ENCODE data around the gene CTSH.

Gene CTSH

DNA sequence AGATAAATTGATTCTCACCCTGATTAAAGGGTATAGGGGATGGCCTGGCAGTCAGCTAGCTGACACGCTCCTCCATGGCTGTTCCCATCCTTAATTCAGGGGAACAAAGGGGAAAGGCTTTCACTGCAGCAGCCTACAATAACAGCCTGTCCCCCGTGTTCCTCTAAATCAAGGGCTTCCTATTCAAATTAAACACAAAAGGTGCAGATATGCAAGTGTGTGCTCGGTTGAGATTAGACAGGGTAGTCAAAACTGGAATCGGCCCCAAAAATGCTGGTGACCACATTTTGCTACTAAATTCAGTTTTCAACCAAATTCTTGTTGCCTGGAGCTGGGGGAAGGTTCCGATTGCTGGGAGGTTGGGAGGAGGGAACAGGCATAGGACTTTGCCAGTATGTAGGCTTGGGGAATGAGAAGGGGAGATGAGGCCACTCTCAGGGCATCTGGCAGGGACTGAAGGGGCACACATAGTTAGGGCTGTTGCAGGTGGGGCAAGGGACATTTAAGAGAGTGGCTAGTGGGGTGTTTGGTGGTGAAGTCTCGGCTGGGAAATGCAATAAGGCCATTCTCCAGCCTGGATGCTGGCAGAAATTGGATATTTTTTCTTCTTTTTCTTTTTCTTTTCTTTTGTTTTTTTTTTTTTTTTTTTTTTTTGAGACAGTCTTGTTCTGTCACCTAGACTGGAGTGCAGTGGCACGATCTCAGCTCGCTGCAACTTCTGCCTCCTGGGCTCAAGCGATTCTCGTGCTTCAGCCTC lies 32.9 kb upstream of the CTSH start:
- Histone ChIP-seq H3K4me1 (ENCODE audit: control insufficient read depth in 5 of 5, insufficient read depth in 5 of 5, low read length in 5 of 5) (peaks cover 0 to 39% (median 13%) of the 10 kb centered on the region in 5 donors), H3K4me3 (ENCODE audit: low read depth in 1 of 5, low read length in 5 of 5) (no peak overlapping the region), H3K36me3 (ENCODE audit: control insufficient read depth in 5 of 5, insufficient read depth in 5 of 5, low read length in 5 of 5) (no peaks in the 10 kb centered on the region), H3K27me3 (ENCODE audit: control insufficient read depth in 5 of 5, insufficient read depth in 4 of 5, low read length in 5 of 5) (no peaks in the 10 kb centered on the region), H3K9ac (ENCODE audit: low read length in 5 of 5) (no peak overlapping the region), H3K27ac (ENCODE audit: low read depth, low read length) (no peak overlapping the region), H3K9me3 (ENCODE audit: control insufficient read depth in 5 of 5, low read length in 5 of 5) (no peaks in the 10 kb centered on the region)

GRCh38 chr15:78977091-78977571 lies 32.3 kb upstream of the CTSH start:
- Histone ChIP-seq H3K4me1 (ENCODE audit: control insufficient read depth in 5 of 5, insufficient read depth in 5 of 5, low read length in 5 of 5) (peaks cover 0 to 33% (median 13%) of the 10 kb centered on the region in 5 donors), H3K36me3 (ENCODE audit: control insufficient read depth in 5 of 5, insufficient read depth in 5 of 5, low read length in 5 of 5) (no peaks in the 10 kb centered on the region), H3K27ac (ENCODE audit: low read depth, low read length) (no peak overlapping the region), H3K4me3 (ENCODE audit: low read depth in 1 of 5, low read length in 5 of 5) (no peak overlapping the region), H3K27me3 (ENCODE audit: control insufficient read depth in 5 of 5, insufficient read depth in 4 of 5, low read length in 5 of 5) (no peaks in the 10 kb centered on the region), H3K9me3 (ENCODE audit: control insufficient read depth in 5 of 5, low read length in 5 of 5) (no peaks in the 10 kb centered on the region), H3K9ac (ENCODE audit: low read length in 5 of 5) (no peak overlapping the region)

DNA sequence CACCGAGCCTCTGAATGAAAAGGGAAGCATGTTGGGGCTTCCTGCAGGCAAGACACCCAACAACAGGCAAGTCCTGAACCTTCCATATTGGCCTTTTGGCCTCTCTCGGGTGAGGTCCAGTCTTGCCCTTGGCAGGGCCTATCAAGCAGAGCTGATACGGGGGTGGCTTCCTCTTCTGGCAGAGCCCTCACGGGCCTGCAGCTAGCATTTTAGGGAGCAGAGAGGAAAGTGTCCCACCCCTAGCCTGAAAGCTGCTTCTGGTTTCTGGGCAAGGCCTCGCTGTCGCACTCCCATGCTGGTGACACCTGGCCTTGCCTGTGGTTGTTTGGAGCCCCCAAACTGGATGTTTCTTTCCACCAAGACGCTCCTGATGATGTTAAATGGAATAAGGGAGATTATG lies 31.8 kb upstream of the CTSH start:
- no peak overlapping the region for H3K4me3 ChIP-seq (ENCODE audit: low read depth in 1 of 5, low read length in 5 of 5)
- H3K36me3 ChIP-seq (ENCODE audit: control insufficient read depth in 5 of 5, insufficient read depth in 5 of 5, low read length in 5 of 5): no peaks in the 10 kb centered on the region
- no peak overlapping the region for H3K27ac ChIP-seq (ENCODE audit: low read depth, low read length)
- no peaks in the 10 kb centered on the region for H3K9me3 ChIP-seq (ENCODE audit: control insufficient read depth in 5 of 5, low read length in 5 of 5)
- H3K4me1 ChIP-seq (ENCODE audit: control insufficient read depth in 5 of 5, insufficient read depth in 5 of 5, low read length in 5 of 5): peaks cover 0 to 28% (median 10%) of the 10 kb centered on the region in 5 donors
- H3K27me3 ChIP-seq (ENCODE audit: control insufficient read depth in 5 of 5, insufficient read depth in 4 of 5, low read length in 5 of 5): no peaks in the 10 kb centered on the region
- H3K9ac ChIP-seq (ENCODE audit: low read length in 5 of 5): no peak overlapping the region

DNA sequence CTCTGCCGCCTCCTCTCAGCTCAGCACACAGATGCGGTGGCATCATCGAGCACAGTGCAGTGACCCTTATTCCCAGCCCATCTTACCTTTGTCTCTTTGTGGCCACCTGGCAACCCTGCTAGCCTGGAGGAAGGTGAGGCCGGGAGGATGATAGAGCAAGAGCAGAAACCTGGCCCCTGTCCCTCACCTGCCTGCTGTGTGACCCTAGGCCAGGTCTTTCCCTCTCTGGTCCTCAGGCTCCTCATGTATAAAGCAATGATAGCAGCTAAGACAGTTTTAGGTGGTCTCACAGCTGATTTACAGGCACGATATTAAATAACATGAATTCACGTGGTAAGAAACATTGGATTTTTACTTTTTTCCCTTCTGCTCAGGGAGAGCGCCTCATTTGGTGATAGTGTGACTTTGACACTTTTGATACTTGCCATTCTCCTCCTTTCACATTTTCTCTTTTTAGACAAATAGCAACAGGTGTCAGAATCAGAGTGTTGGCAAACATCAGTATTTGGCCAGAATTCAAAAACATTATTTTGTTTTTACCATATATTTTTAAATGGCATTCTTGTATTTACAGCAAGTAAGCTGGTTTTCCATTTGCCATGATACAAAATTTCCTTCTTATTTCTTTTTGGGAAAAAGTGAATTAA lies 29.5 kb upstream of the CTSH start:
- no peaks in the 10 kb centered on the region for H3K9me3 ChIP-seq (ENCODE audit: control insufficient read depth in 5 of 5, low read length in 5 of 5)
- H3K36me3 ChIP-seq (ENCODE audit: control insufficient read depth in 5 of 5, insufficient read depth in 5 of 5, low read length in 5 of 5): no peaks in the 10 kb centered on the region

GRCh38 chr15:78969687-78970349 lies 25.0 kb upstream of the CTSH start:
- no peak overlapping the region for H3K4me3 ChIP-seq (ENCODE audit: low read depth in 1 of 5, low read length in 5 of 5)
- H3K9me3 ChIP-seq (ENCODE audit: control insufficient read depth in 5 of 5, low read length in 5 of 5): no peaks in the 10 kb centered on the region
- no peaks in the 10 kb centered on the region for H3K36me3 ChIP-seq (ENCODE audit: control insufficient read depth in 5 of 5, insufficient read depth in 5 of 5, low read length in 5 of 5)
- peaks cover 0 to 2% (median 0%) of the 10 kb centered on the region in 5 donors for H3K4me1 ChIP-seq (ENCODE audit: control insufficient read depth in 5 of 5, insufficient read depth in 5 of 5, low read length in 5 of 5)
- H3K27ac ChIP-seq (ENCODE audit: low read depth, low read length): no peak overlapping the region
- H3K27me3 ChIP-seq (ENCODE audit: control insufficient read depth in 5 of 5, insufficient read depth in 4 of 5, low read length in 5 of 5): no peaks in the 10 kb centered on the region
- no peak overlapping the region for H3K9ac ChIP-seq (ENCODE audit: low read length in 5 of 5)

More for the DNA sequence above, 29.5 kb upstream of the CTSH start:
- no peak overlapping the region for H3K4me3 ChIP-seq (ENCODE audit: low read depth in 1 of 5, low read length in 5 of 5)
- no peaks in the 10 kb centered on the region for H3K27me3 ChIP-seq (ENCODE audit: control insufficient read depth in 5 of 5, insufficient read depth in 4 of 5, low read length in 5 of 5)
- H3K27ac ChIP-seq (ENCODE audit: low read depth, low read length): no peak overlapping the region
- H3K9ac ChIP-seq (ENCODE audit: low read length in 5 of 5): no peak overlapping the region
- H3K4me1 ChIP-seq (ENCODE audit: control insufficient read depth in 5 of 5, insufficient read depth in 5 of 5, low read length in 5 of 5): peaks cover 0 to 17% (median 1%) of the 10 kb centered on the region in 5 donors

GRCh38 chr15:78968539-78969271 lies 23.9 kb upstream of the CTSH start:
- no peak overlapping the region for H3K4me3 ChIP-seq (ENCODE audit: low read depth in 1 of 5, low read length in 5 of 5)
- H3K4me1 ChIP-seq (ENCODE audit: control insufficient read depth in 5 of 5, insufficient read depth in 5 of 5, low read length in 5 of 5): peaks cover 0 to 2% (median 0%) of the 10 kb centered on the region in 5 donors
- no peaks in the 10 kb centered on the region for H3K9me3 ChIP-seq (ENCODE audit: control insufficient read depth in 5 of 5, low read length in 5 of 5)
- no peak overlapping the region for H3K27ac ChIP-seq (ENCODE audit: low read depth, low read length)
- H3K36me3 ChIP-seq (ENCODE audit: control insufficient read depth in 5 of 5, insufficient read depth in 5 of 5, low read length in 5 of 5): no peaks in the 10 kb centered on the region
- no peak overlapping the region for H3K9ac ChIP-seq (ENCODE audit: low read length in 5 of 5)
- no peaks in the 10 kb centered on the region for H3K27me3 ChIP-seq (ENCODE audit: control insufficient read depth in 5 of 5, insufficient read depth in 4 of 5, low read length in 5 of 5)

DNA sequence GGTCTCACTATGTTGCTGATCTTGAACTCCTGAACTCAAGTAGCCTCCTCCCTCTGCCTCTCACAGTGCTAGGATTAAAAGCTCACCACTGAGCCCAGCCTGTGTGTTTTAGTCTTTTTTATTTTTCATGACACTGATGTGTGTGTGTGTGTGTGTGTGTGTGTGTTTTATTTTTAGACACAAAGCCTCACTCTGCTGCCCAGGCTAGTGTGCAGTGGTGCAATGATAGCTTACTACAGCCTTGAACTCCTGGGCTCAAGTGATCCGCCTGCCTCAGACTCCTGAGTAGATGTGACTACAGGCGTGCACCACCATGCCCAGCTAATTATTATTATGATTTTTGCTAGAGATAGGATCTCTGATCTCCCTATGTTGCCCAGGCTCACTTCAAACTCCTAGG lies 23.3 kb upstream of the CTSH start:
- no peaks in the 10 kb centered on the region for H3K27me3 ChIP-seq (ENCODE audit: control insufficient read depth in 5 of 5, insufficient read depth in 4 of 5, low read length in 5 of 5)
- no peaks in the 10 kb centered on the region for H3K36me3 ChIP-seq (ENCODE audit: control insufficient read depth in 5 of 5, insufficient read depth in 5 of 5, low read length in 5 of 5)
- H3K9ac ChIP-seq (ENCODE audit: low read length in 5 of 5): no peak overlapping the region
- no peak overlapping the region for H3K27ac ChIP-seq (ENCODE audit: low read depth, low read length)
- H3K9me3 ChIP-seq (ENCODE audit: control insufficient read depth in 5 of 5, low read length in 5 of 5): no peaks in the 10 kb centered on the region
- no peak overlapping the region for H3K4me3 ChIP-seq (ENCODE audit: low read depth in 1 of 5, low read length in 5 of 5)
- H3K4me1 ChIP-seq (ENCODE audit: control insufficient read depth in 5 of 5, insufficient read depth in 5 of 5, low read length in 5 of 5): peaks cover 0 to 2% (median 0%) of the 10 kb centered on the region in 5 donors

DNA sequence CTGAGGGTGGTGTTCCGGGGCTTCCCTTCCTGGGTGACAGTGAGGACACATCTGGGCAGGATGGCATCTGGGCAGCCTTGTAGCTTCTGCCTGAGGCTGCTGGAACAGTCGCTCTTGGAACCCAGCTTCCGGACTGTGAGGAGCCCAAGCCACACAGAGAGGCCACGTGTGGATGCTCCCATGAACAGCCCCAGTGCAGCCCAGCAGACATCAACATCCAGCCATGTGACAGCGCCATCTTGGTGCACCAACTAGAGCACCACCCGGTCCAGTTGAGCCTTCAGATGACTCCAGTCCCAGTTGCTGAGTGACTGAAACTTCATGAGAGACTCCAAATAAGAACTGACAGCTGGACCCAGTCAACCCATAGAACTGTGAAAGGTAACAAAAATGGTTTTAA lies 15.5 kb upstream of the CTSH start:
- Histone ChIP-seq H3K27ac (ENCODE audit: low read depth, low read length) (no peak overlapping the region), H3K27me3 (ENCODE audit: control insufficient read depth in 5 of 5, insufficient read depth in 4 of 5, low read length in 5 of 5) (peaks cover 0 to 3% (median 0%) of the 10 kb centered on the region in 5 donors), H3K36me3 (ENCODE audit: control insufficient read depth in 5 of 5, insufficient read depth in 5 of 5, low read length in 5 of 5) (no peaks in the 10 kb centered on the region), H3K4me3 (ENCODE audit: low read depth in 1 of 5, low read length in 5 of 5) (no peak overlapping the region), H3K9me3 (ENCODE audit: control insufficient read depth in 5 of 5, low read length in 5 of 5) (no peaks in the 10 kb centered on the region), H3K9ac (ENCODE audit: low read length in 5 of 5) (no peak overlapping the region), H3K4me1 (ENCODE audit: control insufficient read depth in 5 of 5, insufficient read depth in 5 of 5, low read length in 5 of 5) (no peaks in the 10 kb centered on the region)

- Histone ChIP-seq H3K9ac (ENCODE audit: low read length in 5 of 5) (no peak overlapping the region), H3K27ac (ENCODE audit: low read depth, low read length) (no peak overlapping the region), H3K36me3 (ENCODE audit: control insufficient read depth in 5 of 5, insufficient read depth in 5 of 5, low read length in 5 of 5) (no peaks in the 10 kb centered on the region), H3K4me1 (ENCODE audit: control insufficient read depth in 5 of 5, insufficient read depth in 5 of 5, low read length in 5 of 5) (no peaks in the 10 kb centered on the region), H3K27me3 (ENCODE audit: control insufficient read depth in 5 of 5, insufficient read depth in 4 of 5, low read length in 5 of 5) (peaks cover 0 to 3% (median 0%) of the 10 kb centered on the region in 5 donors), H3K9me3 (ENCODE audit: control insufficient read depth in 5 of 5, low read length in 5 of 5) (no peaks in the 10 kb centered on the region), H3K4me3 (ENCODE audit: low read depth in 1 of 5, low read length in 5 of 5) (no peak overlapping the region)
Measured at GRCh38 chr15:78959360-78959759, 14.5 kb upstream of the CTSH start.

Data from subcutaneous abdominal adipose tissue (tissue), 5 donors.